ENCODE data around the gene TENM4. TPM values are rescaled to one million over a fixed set of nuclear protein-coding genes. Genes with fewer than 3 reads are reported as not detected.
A peak's percentile ranks its signal among the peaks of the same experiment; 100 is the strongest.

TENM4 gene
- polyA plus RNA-seq, 4 donors: 21.0 to 31.9 (median 23.1) TPM

DNA sequence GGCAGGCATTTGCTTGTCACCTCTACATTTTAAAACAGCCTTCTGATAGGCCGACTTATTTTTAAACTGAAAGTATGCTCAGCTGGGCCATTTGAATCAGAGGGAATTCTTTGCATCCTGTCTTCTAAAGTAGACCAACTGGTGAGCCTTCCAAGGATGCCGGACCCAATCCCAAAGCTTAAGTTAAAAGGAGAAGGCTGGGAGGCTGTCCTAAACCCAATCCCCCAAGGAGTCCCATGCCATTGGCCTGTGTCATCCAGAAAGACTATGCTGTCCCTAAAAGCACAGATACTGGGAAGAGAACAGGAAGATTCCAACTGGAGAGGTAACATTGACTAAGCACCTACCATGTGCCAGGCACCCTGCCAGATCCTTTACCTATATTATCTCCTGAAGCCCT, 18.0 kb downstream of the TENM4 start:
- DNase-seq (ENCODE audit: low read depth in 4 of 4, low spot score in 3 of 4): no peak

DNA sequence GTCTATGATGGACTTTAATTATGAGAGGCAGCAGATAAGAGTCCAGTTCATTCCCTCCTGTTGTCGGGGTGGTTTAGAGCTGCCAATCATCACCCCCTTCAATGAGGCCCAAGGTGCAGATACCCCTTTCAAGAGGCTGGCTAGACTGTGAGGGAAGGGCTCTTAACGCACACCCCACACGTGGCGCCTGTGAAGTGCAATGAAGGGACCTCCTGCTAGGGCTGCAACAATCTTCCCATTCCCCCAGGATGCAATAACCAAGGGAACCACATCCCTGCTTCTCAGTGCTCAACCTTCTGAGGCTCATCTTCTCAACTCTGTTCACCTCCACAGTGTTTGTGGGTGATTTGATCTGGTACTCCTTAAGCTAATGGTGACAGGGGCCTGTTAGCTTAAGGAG, 19.0 kb downstream of the TENM4 start:
- no peak for DNase-seq (ENCODE audit: low read depth in 4 of 4, low spot score in 3 of 4)

DNA sequence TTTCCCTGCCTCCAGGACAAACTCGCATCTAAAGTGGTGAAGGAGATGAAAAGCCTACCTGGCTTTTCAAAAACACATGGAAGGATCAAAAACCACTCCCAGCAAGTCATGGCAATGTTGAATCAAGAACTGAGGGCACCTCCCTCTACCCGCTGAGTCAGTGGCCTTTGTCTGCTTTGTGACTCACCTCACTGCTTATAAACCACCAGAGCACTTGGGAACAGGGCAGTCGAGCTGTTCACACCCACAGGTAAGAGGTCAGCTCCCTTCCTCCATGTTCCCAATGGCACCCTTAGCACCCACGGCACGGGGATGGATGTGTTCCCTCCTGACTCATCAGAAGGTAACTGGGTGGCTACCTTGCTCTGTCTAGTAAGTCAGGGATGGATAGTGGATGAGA, 21.7 kb downstream of the TENM4 start:
- DNase-seq (ENCODE audit: low read depth in 4 of 4, low spot score in 3 of 4): no peak

DNA sequence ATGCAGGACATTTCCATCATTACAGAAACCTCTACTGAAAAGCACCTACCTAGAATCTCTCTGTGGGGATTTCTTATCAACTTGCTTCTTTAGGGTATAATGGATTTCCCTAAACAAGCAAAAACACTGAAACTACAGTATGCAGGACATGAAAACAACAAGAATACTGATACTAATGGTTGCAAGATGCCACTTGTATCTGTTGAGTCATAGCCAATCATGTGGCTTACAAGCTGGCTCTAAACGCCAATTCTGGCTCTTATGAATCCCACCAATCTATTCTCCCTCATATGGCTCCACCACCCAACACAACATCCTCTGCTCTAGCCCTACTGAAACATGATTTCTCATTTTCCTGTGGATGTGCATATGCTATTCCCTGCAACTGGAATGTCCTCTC, 22.6 kb downstream of the TENM4 start:
- no peak for DNase-seq (ENCODE audit: low read depth in 4 of 4, low spot score in 3 of 4)

DNA sequence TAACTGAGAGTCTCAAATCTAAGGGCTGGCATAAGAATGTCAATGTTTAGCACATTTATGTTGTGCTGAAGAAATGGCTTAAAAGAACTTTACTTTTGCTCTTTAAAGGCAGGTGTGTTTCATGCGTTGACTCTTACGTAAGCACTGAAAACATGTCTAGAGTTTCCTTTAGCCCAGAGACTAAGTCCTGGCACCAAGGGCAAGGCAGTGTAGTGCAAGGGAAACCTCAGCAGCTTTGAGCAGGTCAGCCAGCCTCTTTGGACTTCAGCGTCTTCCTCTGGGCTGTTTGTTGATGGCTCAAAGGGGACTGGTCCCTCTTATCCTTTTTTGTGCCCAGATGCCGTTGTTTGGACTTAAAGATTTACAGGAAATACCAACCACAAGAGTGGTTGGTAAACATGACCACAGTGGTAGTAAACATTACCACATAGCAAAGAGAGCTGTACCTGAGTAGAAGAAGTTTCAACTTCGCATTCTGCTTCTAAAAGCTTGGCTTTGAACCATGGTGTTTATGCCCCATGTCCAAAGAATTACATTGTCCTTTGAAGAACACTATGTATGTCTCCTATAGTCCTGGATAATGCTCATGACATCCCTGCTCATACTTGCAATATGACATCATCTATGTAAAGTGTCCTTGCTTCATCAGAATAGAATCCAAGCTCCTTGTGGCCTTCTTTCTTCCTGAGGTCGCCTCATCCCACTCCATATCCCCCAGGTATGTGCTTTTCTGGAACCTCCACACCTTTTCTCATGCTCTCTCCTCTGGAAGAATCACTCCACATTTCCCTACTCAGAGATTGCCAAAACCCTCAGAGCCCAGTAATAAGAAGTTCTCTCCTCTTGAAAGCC, 23.5 kb downstream of the TENM4 start:
- no peak for DNase-seq (ENCODE audit: low read depth in 4 of 4, low spot score in 3 of 4)

DNA sequence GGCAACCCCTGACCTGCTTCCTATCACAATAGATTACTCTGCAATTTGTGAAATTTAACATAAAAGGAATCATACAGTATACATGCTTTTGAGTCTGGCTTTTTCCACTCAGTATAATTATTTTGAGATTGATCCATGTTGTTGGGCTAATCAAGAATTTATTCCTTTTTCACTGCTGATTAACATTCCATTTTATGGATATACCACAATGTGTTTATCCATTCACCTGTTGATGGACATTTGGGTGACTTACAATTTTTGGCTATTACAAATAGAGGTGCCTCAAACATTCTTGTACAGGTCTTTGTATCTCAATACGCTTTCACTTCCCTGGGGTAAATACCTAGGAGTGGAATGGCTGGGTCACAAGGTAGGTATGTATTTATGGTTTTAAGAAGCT, 24.9 kb downstream of the TENM4 start:
- DNase-seq (ENCODE audit: low read depth in 4 of 4, low spot score in 3 of 4): no peak

DNA sequence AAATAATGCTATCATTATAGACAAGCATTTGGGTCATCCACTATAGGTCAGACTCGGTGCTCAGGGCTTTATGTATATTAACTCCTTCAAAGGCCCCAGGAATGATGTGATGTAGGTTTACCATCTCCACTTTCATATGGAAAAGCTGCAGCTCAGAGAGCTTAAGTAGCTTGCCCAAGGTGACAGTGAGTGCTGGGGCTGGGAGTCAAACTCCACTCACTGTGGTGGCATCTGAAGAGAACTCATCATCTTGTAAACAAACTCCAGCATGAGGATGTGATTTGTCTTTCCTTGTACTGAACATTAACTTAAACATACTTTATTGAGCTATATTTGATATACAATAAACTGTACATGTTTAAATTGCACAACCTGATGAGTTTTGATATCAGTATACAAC, 25.4 kb downstream of the TENM4 start:
- no peak for DNase-seq (ENCODE audit: low read depth in 4 of 4, low spot score in 3 of 4)

DNA sequence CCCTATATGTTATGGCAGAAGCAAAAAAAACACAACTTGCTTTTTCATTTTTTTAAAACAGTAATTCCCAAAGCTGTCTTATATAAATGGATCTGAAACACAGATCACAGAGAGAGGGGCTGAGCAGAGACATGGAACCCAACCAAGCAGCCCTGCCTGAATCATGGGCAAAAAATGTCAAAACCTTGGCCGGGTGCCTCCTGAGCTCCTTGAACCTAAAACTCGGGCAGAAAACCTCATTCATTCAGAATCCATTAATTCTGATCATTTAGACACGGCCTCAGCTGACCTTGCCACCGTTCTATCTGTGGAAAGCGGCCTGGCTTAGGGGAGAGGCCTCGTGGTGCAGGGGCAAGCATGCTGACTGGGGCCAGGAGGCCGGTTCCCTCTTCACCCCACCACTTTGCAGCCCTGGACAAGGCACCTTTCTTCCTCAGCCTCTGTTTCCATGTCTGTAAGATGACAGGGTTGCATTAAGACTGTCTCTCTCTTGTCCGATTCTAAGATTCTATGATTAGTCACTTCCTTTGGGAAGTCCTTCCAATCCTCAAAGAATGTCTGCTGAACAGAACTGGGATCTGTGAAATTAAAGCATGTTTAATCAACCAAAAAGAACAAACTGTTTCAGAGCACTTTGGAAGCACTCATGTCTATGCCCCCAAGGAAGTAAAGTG, 26.0 kb downstream of the TENM4 start:
- DNase-seq (ENCODE audit: low read depth in 4 of 4, low spot score in 3 of 4): no peak

DNA sequence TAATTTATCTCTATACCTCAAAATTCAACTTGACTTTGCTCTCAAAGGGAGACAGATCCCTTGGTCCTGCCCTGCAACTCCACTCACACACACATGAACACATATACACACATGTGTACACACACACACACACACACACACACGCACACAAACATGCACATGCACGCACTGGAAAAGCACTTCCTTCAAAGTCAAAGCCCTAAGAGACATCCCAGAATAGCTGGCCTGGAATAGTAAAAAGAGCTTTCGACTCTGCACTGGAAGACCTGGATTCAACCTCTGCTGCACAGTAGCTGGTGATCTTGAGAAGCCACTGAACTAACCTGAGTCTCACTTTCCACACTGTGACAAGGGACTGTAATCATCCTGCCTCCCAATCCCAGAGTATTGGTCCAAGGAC, 26.8 kb downstream of the TENM4 start:
- DNase-seq (ENCODE audit: low read depth in 4 of 4, low spot score in 3 of 4): no peak

DNA sequence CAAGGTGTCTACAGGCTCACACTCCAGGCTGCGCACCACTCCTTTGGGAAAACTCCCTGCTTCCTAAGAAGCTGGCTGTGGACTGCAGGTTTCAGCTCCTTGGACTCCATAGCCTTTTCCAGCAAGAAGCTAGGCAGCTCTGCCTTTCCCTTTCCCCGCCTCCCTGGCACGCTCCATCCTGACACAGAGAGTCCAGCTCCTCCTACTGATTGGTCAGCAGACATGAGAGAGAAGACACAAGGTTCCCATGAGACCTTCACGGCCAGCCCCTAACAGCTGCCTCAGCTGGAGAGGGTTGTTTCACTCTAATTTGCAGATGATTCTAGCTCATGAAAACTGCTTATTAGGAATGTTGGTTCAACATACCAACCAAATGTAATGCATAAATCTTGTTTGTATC, 27.6 kb downstream of the TENM4 start:
- DNase-seq (ENCODE audit: low read depth in 4 of 4, low spot score in 3 of 4): peak; percentile 58 to 73 (median 65)

DNA sequence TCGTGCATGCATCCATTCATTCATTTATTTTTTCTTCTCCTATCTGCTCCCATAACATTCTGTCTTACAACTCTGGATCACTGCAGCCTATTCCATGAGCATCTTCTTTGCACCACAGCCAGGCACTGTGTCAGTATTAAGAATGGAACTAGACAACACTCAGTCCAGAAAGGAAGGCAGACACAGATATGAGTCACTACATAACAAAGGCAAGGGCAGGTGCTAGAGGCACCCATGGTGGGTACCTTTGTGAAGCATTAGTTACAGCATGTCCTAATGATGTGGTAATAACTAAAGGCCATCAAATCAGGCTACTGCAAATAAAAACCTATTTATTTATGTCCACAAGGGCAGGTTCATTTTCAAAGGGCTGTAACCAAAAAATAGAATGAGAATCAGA, 28.1 kb downstream of the TENM4 start:
- no peak for DNase-seq (ENCODE audit: low read depth in 4 of 4, low spot score in 3 of 4)

DNA sequence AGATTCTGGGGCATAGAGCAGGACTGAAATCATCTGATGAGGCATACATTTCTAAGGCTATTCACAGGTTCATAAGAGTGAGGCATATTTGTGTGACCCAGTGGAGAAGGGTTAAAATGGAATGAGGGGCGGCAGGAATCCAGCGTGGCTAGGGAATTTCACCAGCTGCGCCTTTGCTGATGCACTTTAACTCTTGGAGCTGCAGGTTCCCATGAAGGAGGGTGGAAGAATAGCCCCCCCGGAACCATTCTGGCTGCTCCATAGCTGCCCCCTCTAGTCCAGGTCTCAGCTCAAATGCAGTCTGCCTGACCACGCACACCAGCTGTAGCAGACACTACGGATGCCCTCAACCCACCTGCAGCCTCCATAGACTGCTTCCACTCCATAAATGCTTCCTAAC, 31.5 kb downstream of the TENM4 start:
- DNase-seq (ENCODE audit: low read depth in 4 of 4, low spot score in 3 of 4): no peak

DNA sequence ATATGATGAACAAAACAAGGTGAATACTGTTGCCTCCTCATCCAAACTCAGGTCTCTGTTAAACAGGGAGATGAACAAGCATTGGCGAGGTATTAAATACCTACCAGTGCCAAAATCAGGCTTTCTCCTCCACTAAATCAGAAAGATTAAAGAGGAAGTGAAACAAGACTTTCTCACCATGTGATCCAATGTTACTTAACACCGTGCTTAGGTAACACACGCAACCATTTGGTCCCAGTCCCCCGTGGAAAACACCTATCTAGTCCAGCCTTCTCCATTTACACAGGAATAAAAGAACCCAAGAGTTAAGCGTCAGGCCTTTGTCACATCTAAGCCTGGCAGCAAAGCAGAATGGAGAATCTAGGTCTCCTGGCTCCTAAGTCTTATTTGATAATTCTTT, 34.5 kb downstream of the TENM4 start:
- DNase-seq (ENCODE audit: low read depth in 4 of 4, low spot score in 3 of 4): no peak

DNA sequence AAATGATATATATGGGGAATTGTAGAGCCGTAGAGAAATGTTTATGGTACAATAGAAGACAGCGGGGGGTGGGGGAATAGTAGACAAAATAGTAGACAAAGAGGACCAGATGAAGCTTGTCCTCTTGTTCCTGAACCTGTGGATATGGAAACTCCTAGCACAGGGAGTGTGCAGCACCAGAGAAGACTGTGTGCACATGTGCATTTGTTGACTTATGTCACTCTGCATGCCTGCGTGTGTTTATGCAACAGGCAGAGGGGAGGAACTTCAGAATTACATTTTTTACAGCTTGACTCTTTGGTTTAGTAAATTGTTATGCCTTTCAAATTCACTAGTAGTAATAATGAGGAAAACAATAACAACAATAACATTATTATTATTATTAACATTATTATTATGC, 36.0 kb downstream of the TENM4 start:
- no peak for DNase-seq (ENCODE audit: low read depth in 4 of 4, low spot score in 3 of 4)

DNA sequence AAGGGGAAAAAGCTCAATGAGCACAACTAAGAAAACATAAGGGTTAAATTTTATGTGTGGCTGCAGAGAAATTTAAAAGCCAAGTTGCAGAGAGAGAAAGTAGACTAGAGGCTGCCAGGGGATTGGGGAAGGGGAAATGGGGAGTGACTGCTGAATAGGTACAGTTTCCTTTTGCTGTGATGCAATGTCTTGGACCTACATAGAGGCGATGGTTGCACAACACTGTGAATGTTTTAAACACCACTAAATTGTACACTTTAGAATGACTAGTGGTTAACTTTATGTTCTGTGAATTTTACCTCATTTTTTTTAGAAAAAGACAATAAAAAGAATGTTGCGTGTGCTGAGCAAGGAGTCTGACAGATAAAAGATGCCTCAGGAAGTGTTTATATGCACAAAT, 36.5 kb downstream of the TENM4 start:
- DNase-seq (ENCODE audit: low read depth in 4 of 4, low spot score in 3 of 4): no peak

DNA sequence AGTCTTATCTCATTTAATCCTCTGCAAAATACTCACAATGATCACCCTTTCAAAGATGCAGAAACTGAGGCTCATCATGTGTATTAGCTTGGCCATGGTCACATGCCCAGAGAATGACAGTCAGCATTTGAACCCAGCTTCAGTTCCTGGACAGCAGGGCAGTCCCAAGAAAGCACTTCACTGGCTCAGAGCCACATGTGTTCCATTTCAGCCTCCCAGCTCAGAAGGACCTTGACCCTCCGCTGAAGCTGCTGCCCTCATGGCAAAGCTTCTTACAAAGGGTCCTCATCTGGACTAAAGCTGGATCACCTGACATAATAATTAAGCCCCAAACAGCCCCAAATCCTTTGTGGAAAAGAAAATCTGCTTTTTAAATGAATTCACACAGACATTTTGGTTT, 37.0 kb downstream of the TENM4 start:
- no peak for DNase-seq (ENCODE audit: low read depth in 4 of 4, low spot score in 3 of 4)

DNA sequence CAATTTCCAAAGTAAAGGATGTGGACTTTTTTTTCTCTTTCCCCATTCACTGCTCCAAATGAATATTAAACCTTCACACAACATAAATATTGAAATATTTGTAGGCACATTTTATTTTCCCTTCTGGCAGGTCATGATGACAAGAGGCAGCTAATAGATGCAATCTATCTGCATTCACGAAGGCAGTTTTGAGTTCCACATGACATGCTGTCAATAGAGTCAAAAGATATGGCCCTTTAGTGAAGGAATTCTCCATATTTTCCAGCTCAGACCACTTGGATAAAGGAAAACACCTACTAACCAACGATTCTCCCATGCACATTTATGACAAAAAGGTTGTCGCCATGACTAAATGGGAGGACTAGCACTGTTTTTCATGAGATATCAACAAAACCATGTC, 37.9 kb downstream of the TENM4 start:
- DNase-seq (ENCODE audit: low read depth in 4 of 4, low spot score in 3 of 4): no peak

DNA sequence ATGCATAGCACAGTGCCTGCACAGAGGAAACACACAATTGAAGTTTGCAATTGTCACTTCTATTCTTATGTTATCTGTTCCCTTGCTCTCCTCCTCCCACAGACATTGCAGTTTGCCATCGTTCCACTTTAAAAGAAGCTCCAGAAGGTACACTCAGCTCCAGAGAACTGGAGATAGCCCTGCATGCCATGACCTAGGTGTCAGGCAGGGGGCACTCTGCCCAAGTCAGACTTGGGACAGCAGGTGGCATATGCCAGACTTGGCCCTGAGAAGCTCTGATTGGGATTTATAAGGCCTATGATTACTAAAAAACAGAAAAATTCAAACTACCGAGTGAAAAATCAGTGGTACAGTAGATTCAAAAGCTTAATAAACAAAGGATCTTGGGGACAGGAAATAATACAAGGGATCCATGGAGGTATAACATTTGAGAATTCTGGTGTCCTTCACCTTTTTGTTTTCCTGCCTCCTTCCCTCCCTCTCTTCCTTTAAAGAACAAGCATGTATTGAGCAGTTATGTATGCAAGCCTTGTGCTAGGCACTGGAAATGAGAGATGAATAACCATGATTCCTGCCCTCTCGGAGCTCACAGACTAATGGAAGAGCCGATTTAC, 40.0 kb downstream of the TENM4 start:
- DNase-seq (ENCODE audit: low read depth in 4 of 4, low spot score in 3 of 4): no peak

DNA sequence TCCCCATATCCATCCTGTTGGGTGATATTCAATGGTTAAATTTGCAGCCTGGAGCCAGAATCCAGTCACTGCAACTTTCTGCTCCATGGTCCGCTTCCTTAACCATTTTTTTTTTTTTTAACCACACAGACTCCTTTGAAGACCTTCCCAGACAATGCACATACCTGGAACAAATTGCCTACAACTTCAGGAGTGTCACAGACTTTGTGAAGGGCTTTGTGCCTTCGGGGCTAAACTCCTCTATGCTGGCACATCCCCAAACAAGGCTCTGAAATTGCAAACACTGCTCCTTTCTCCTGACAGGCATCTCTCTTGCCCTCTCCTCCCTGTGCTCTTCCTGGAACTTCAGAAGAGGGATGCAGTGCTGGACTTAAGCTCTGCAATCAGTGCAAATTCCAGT, 40.6 kb downstream of the TENM4 start:
- no peak for DNase-seq (ENCODE audit: low read depth in 4 of 4, low spot score in 3 of 4)

DNA sequence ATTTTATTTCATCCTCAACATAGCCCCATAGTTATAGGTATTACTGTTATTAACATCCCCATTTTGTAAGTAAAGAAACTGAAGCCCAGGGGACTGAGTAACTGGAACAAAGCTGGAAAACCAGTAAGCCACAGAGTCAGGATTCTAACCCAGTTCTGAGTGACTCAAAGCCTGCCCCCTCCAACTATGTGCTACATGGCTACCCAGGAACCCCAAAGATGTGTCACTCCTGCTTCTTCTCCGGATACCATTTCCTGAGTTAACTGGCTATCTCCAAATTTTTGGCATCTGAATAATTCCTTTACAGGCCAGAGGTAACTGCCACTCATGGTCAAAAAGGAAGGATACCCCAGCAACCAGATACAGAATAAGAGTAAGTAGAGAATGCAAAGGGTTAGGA, 43.6 kb downstream of the TENM4 start:
- DNase-seq (ENCODE audit: low read depth in 4 of 4, low spot score in 3 of 4): no peak

DNA sequence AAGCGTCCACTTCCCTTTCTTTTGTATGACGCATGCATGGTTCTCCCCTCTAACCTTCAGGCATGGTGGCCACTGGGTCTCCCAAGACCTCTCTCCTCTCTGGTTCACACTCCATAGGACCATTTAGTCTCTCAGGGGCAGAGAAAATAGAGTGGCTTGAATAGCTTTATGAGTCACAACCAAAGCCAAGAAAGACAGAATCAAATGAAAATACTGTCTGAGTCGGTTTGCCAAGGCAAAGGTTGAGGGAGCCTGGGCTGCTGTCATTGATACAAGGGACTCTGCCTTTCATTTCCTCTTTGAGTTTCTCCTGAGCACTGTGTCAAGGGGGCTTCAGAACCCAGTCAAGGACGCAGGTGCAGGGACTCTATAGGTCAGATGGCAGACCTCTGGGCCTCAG, 44.2 kb downstream of the TENM4 start:
- DNase-seq (ENCODE audit: low read depth in 4 of 4, low spot score in 3 of 4): no peak

DNA sequence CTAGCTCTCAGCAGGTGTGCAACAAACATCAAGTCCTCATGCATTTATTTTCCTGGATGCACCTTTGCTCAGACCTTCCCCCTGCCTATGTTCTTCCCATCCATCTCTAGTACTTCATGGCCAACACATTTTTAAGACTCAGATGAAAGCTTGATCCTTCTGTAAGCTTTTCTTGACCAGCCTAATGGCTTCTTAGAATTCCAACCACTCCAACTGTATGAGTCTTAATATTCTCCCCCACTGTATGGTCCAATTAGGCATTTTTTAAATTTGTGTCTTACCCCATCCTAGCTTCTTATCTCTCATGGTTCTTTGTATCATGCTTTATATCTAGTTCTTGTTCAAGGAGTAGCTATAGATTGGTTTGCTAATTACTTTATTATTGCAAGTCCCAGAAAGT, 44.8 kb downstream of the TENM4 start:
- no peak for DNase-seq (ENCODE audit: low read depth in 4 of 4, low spot score in 3 of 4)

Data from left renal pelvis (tissue), 4 donors.